GM12891 (cell line): Measurements from ENCODE around the gene MDN1.
"Not testable (repeated sequence)": the region's sequence is repeated elsewhere in the genome, so short reads cannot be mapped to it uniquely, and the experiment has no call there.

ENCODE experiments used
- DNase-seq: peaks from one replicate; pipeline ENCODE4 v3.0.0; 2011; ENCODE audit warnings: low spot score; ENCODE audit not compliant: insufficient read length
- FAIRE-seq: peaks from 2 replicates; lab custom pipeline; 2011; peaks lifted over from hg19 to GRCh38; lab: Jason Lieb, UNC
- PAX5 ChIP-seq: IDR thresholded peaks from 2 replicates; pipeline ENCODE4 v1.6.1; 2011; ENCODE audit warnings: low read length, moderate library complexity, mild to moderate bottlenecking; ENCODE audit not compliant: insufficient read depth, severe bottlenecking
- POLR2A ChIP-seq: IDR thresholded peaks from 2 replicates; pipeline ENCODE4 v1.6.1; 2011; ENCODE audit warnings: low read depth, low read length, control low read depth
- POLR2AphosphoS5 ChIP-seq: IDR thresholded peaks from 2 replicates; pipeline ENCODE4 v1.6.1; 2011; ENCODE audit warnings: low read depth, low read length, control low read depth
- POU2F2 ChIP-seq: IDR thresholded peaks from 2 replicates; pipeline ENCODE4 v1.6.1; 2011; ENCODE audit warnings: low read depth, mild to moderate bottlenecking, control low read depth, low read length, moderate library complexity
- SPI1 ChIP-seq: IDR thresholded peaks from 2 replicates; pipeline ENCODE4 v1.6.1; 2011; ENCODE audit warnings: low read depth, low read length, control low read depth
- TAF1 ChIP-seq: IDR thresholded peaks from 2 replicates; pipeline ENCODE4 v1.6.1; 2011; ENCODE audit warnings: low read depth, low read length, control low read depth

MDN1 gene

GRCh38 chr6:89817481-89817880 is 2.1 kb downstream of the MDN1 start:
- TF ChIP-seq PAX5 (no peak), POLR2A (no peak), SPI1 (no peak), TAF1 (no peak), POLR2AphosphoS5 (no peak), POU2F2 (no peak)
- DNase-seq (no peak), FAIRE-seq (no peak)

GRCh38 chr6:89813422-89813821 is 6.2 kb downstream of the MDN1 start:
- DNase-seq, FAIRE-seq: not testable (repeated sequence)

GRCh38 chr6:89807581-89807980 is 12.0 kb downstream of the MDN1 start:
- FAIRE-seq (no peak), DNase-seq (no peak)
- TF ChIP-seq TAF1 (no peak), POLR2A (no peak), PAX5 (no peak), POU2F2 (no peak), SPI1 (no peak), POLR2AphosphoS5 (no peak)

GRCh38 chr6:89805814-89806371 is 13.7 kb downstream of the MDN1 start:
- no peak for FAIRE-seq
- TF ChIP-seq POLR2A (no peak), POLR2AphosphoS5 (no peak), POU2F2 (no peak), SPI1 (no peak), TAF1 (no peak), PAX5 (no peak)

GRCh38 chr6:89803271-89803670 is 16.3 kb downstream of the MDN1 start:
- no peak for TF ChIP-seq POLR2AphosphoS5
- no peak for TF ChIP-seq POU2F2
- no peak for TF ChIP-seq PAX5
- TF ChIP-seq POLR2A: no peak
- no peak for TF ChIP-seq SPI1
- TF ChIP-seq TAF1: no peak
- DNase-seq (no peak), FAIRE-seq (no peak)

More at GRCh38 chr6:89805814-89806371, 13.7 kb downstream of the MDN1 start:
- no peak for DNase-seq

- no peak for FAIRE-seq
- TF ChIP-seq POLR2AphosphoS5: no peak
- no peak for TF ChIP-seq POLR2A
- TF ChIP-seq POU2F2: no peak
- no peak for TF ChIP-seq SPI1
- TF ChIP-seq TAF1: no peak
- no peak for TF ChIP-seq PAX5
- DNase-seq: no peak
These were observed 19.8 kb downstream of the MDN1 start for GRCh38 chr6:89799756-89800155.

- no peak for FAIRE-seq
- TF ChIP-seq POLR2AphosphoS5 (no peak), TAF1 (no peak), SPI1 (no peak), PAX5 (no peak), POU2F2 (no peak), POLR2A (no peak)
- no peak for DNase-seq
These were observed 20.5 kb downstream of the MDN1 start for GRCh38 chr6:89799096-89799495.

- FAIRE-seq: no peak
- no peak for DNase-seq
- no peak for TF ChIP-seq POU2F2
- TF ChIP-seq POLR2A: no peak
- no peak for TF ChIP-seq SPI1
- TF ChIP-seq PAX5: no peak
These were observed 22.3 kb downstream of the MDN1 start for GRCh38 chr6:89797317-89797716.

- TF ChIP-seq SPI1 (no peak), POU2F2 (no peak), POLR2A (no peak), POLR2AphosphoS5 (no peak), TAF1 (no peak), PAX5 (no peak)
- DNase-seq (no peak), FAIRE-seq (peak; percentile 35)
These were observed 25.3 kb downstream of the MDN1 start for GRCh38 chr6:89794324-89794723.

GRCh38 chr6:89793586-89793985 is 26.0 kb downstream of the MDN1 start:
- TF ChIP-seq TAF1: no peak
- TF ChIP-seq POLR2A: no peak
- FAIRE-seq (peak; percentile 20), DNase-seq (no peak)
